ENCODE measurements around the gene CLRN3. TPM values are rescaled to one million over a fixed set of nuclear protein-coding genes. Genes with fewer than 3 reads are reported as not detected.

Gene CLRN3
- total RNA-seq = not detected in 2 replicates
- total RNA-seq (2013) = not detected
- not detected in 2 replicates for polyA plus RNA-seq
- polyA minus RNA-seq = not detected in 2 replicates

- TF ChIP-seq EZH2 (IDR thresholded peaks at IDR 0.05; ENCODE audit: borderline replicate concordance, insufficient read depth, low read depth, low read length, poor library complexity, severe bottlenecking) = no peak
- TF ChIP-seq CTCF (IDR thresholded peaks at IDR 0.05) = no peak
- DNase-seq (no peak), ATAC-seq (ENCODE audit: low read depth) (no peak)
- H3K9me3 Mint-ChIP-seq (ENCODE audit: insufficient read depth) = no peaks in the 10 kb centered on the region
- H3K27me3 Mint-ChIP-seq = peaks cover 2% of the 10 kb centered on the region
- Histone ChIP-seq H3K4me3 (ENCODE audit: control extremely low read depth in 1 of 5, extremely low read depth in 1 of 5, insufficient read depth in 1 of 5, low read depth in 2 of 5, low read length in 4 of 5) (no peak within 1 kb of the TSS), H3K4me1 (ENCODE audit: control insufficient read depth in 2 of 2, insufficient read depth in 2 of 2, low read length in 2 of 2) (no peaks in the 10 kb centered on the region), H3K27ac (ENCODE audit: low read length in 2 of 2) (no peak within 1 kb of the TSS), H4K20me1 (ENCODE audit: control insufficient read depth, insufficient read depth, low read length, poor library complexity, severe bottlenecking) (no peaks in the 10 kb centered on the region), H3K9me3 (ENCODE audit: control extremely low read depth in 1 of 3, control insufficient read depth in 2 of 3, insufficient read depth in 1 of 3, low read length in 2 of 3) (no peaks in the 10 kb centered on the region), H2AFZ (ENCODE audit: insufficient read depth, low read depth, low read length, poor library complexity, severe bottlenecking) (no peak within 1 kb of the TSS), H3K27me3 (replicated peaks in 1 of 4; ENCODE audit: control extremely low read depth in 1 of 4, control insufficient read depth in 3 of 4, insufficient read depth in 4 of 4, low read length in 3 of 4) (peaks cover 0 to 3% (median 0%) of the 10 kb centered on the region in 4 experiments), H3K36me3 (replicated peaks in 1 of 2; ENCODE audit: control extremely low read depth in 1 of 2, control insufficient read depth in 1 of 2, extremely low read depth in 1 of 2, insufficient read depth in 2 of 2, low read length in 1 of 2) (no peaks in the 10 kb centered on the region), H3K79me2 (ENCODE audit: control insufficient read depth, insufficient read depth, low read length) (no peaks in the 10 kb centered on the region), H3K9ac (ENCODE audit: low read length) (no peak within 1 kb of the TSS), H3K4me2 (replicated peaks; ENCODE audit: low read depth, low read length, poor library complexity, severe bottlenecking) (no peak within 1 kb of the TSS)
- ChIA-PET CTCF (no interaction called here), POLR2A (no interaction called here)
- intact Hi-C loops (cut with micrococcal nuclease) = no loop called here
- no peak within 1 kb of the TSS for H3K27ac Mint-ChIP-seq
- H3K4me3 Mint-ChIP-seq = no peak within 1 kb of the TSS
- no peaks in the 10 kb centered on the region for H3K4me1 Mint-ChIP-seq
These were observed at the start of gene CLRN3 for GRCh38 chr10:127892743-127893142. CLRN3 (minus strand) TSS chr10:127892941; CDS start chr10:127892784, 157 bp downstream.

GRCh38 chr10:127940866-127941640, 48.3 kb upstream of the CLRN3 start:
- Mint-ChIP-seq H3K4me1 (peaks cover 10% of the 10 kb centered on the region), H3K27ac (no peak overlapping the region), H3K27me3 (peaks cover 51% of the 10 kb centered on the region), H3K4me3 (no peak overlapping the region), H3K9me3 (ENCODE audit: insufficient read depth) (no peaks in the 10 kb centered on the region)
- ChIA-PET CTCF (no interaction called here), POLR2A (no interaction called here)
- Histone ChIP-seq H3K27ac (ENCODE audit: low read length in 2 of 2) (no peak overlapping the region), H4K20me1 (ENCODE audit: control insufficient read depth, insufficient read depth, low read length, poor library complexity, severe bottlenecking) (no peaks in the 10 kb centered on the region), H3K9me3 (ENCODE audit: control extremely low read depth in 1 of 3, control insufficient read depth in 2 of 3, insufficient read depth in 1 of 3, low read length in 2 of 3) (no peaks in the 10 kb centered on the region), H3K4me1 (ENCODE audit: control insufficient read depth in 2 of 2, insufficient read depth in 2 of 2, low read length in 2 of 2) (peaks cover 9 to 10% of the 10 kb centered on the region in 2 donors), H3K4me3 (ENCODE audit: control extremely low read depth in 1 of 5, extremely low read depth in 1 of 5, insufficient read depth in 1 of 5, low read depth in 2 of 5, low read length in 4 of 5) (no peak overlapping the region), H3K79me2 (ENCODE audit: control insufficient read depth, insufficient read depth, low read length) (no peaks in the 10 kb centered on the region), H3K27me3 (replicated peaks in 1 of 4; ENCODE audit: control extremely low read depth in 1 of 4, control insufficient read depth in 3 of 4, insufficient read depth in 4 of 4, low read length in 3 of 4) (no peaks in the 10 kb centered on the region), H3K36me3 (replicated peaks in 1 of 2; ENCODE audit: control extremely low read depth in 1 of 2, control insufficient read depth in 1 of 2, extremely low read depth in 1 of 2, insufficient read depth in 2 of 2, low read length in 1 of 2) (no peaks in the 10 kb centered on the region), H2AFZ (ENCODE audit: insufficient read depth, low read depth, low read length, poor library complexity, severe bottlenecking) (no peak overlapping the region), H3K9ac (ENCODE audit: low read length) (no peak overlapping the region), H3K4me2 (replicated peaks; ENCODE audit: low read depth, low read length, poor library complexity, severe bottlenecking) (no peak overlapping the region)
- 96% methylated on average over 3 of the region's 6 CpGs for WGBS (ENCODE audit: insufficient coverage)
- intact Hi-C loops (cut with micrococcal nuclease) = no loop called here
- ATAC-seq (ENCODE audit: low read depth) (no peak), DNase-seq (no peak)
- no peak for TF ChIP-seq EZH2 (IDR thresholded peaks at IDR 0.05; ENCODE audit: borderline replicate concordance, insufficient read depth, low read depth, low read length, poor library complexity, severe bottlenecking)
- no peak for TF ChIP-seq CTCF (IDR thresholded peaks at IDR 0.05)

All from B cell (primary cell).